Uterus (tissue), 2 donors: ENCODE measurements around the gene MAD1L1.

ENCODE experiments used
- POLR2A ChIP-seq, 2 donors: fragments of 450-650 bp; IDR thresholded peaks; one replicate each; pipeline ENCODE4 v1.6.1; 2016; ENCODE audit warnings: antibody characterized with exemption in 2 of 2, mild to moderate bottlenecking in 1 of 2, moderate library complexity in 1 of 2
- TF ChIP-seq, protein P1 (sequence below), 4 experiments: fragments of 200-600 bp in 2 of 4; fragments of 450-650 bp in 2 of 4; sonication (generic) in 2 of 4; IDR thresholded peaks; one replicate each; pipeline ENCODE4 v1.5.1; 2016 to 2019; ENCODE audit warnings: antibody characterized with exemption in 4 of 4, mild to moderate bottlenecking in 2 of 4, moderate library complexity in 1 of 4

DNA sequence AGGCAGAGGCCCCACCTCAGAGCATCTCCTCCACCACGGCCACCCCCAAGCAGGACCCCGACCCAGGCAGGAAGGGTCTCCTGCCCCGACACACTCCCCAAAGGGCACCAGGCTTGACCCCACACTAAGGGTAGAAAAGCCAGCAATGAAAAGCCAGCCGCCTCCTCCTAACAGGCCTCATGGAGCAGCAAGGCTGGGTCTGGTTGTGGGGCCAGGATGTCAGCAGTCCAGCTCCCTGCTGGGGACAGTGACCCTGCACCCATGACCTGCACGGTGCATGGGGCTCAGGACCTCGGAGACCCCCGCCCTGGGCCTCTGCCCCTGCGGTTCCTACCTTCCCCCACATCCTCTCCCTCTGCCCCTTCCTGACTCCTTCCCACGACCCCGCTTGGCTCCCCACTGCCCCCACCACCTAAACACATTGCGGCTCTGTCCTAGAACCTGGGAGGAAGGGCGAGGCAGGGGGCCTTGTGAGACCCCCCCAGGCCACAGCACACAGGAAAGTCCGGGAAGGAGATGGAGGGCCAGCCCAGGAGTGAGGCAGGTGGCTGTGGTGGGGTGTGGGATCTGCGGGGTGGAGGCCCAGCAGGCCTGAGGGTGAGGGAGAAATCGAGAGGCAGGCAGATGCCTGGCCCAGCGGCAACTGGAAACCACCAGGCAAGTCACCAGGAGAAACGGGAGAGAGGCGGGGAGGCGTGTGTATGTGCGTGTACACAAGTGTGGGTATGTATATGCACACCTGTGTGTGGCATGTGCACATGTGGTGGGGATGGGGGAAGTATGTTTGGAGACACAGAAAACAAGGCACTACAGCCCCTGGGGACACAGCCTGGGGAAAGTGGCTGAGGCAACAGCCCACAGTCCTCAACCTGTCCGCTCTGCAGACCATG, 229.9 kb downstream of the MAD1L1 start:
- TF ChIP-seq, protein P1, sequence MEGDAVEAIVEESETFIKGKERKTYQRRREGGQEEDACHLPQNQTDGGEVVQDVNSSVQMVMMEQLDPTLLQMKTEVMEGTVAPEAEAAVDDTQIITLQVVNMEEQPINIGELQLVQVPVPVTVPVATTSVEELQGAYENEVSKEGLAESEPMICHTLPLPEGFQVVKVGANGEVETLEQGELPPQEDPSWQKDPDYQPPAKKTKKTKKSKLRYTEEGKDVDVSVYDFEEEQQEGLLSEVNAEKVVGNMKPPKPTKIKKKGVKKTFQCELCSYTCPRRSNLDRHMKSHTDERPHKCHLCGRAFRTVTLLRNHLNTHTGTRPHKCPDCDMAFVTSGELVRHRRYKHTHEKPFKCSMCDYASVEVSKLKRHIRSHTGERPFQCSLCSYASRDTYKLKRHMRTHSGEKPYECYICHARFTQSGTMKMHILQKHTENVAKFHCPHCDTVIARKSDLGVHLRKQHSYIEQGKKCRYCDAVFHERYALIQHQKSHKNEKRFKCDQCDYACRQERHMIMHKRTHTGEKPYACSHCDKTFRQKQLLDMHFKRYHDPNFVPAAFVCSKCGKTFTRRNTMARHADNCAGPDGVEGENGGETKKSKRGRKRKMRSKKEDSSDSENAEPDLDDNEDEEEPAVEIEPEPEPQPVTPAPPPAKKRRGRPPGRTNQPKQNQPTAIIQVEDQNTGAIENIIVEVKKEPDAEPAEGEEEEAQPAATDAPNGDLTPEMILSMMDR (IDR thresholded peaks at IDR 0.05) = no peak
- TF ChIP-seq POLR2A (IDR thresholded peaks at IDR 0.05) = no peak
